Mesodermal cell (in vitro differentiated cells): Measurements from ENCODE around the gene EFCAB9.

ENCODE experiments used
- H3K27ac ChIP-seq: 2 replicates; pipeline ENCODE4 v1.7.0; 2013; ENCODE audit warnings: mild to moderate bottlenecking, low read depth, low read length, moderate library complexity; ENCODE audit not compliant: severe bottlenecking
- H3K36me3 ChIP-seq: 2 replicates; pipeline ENCODE4 v1.7.1; 2013; ENCODE audit warnings: mild to moderate bottlenecking, low read length, moderate library complexity; ENCODE audit not compliant: control insufficient read depth, insufficient read depth
- H3K4me1 ChIP-seq: one replicate; pipeline ENCODE4 v1.7.1; 2013; ENCODE audit warnings: mild to moderate bottlenecking, low read length; ENCODE audit not compliant: insufficient read depth, control insufficient read depth, poor library complexity, severe bottlenecking
- H3K4me3 ChIP-seq: 2 replicates; pipeline ENCODE4 v1.7.0; 2013; ENCODE audit warnings: low read length, control low read depth, mild to moderate bottlenecking; ENCODE audit not compliant: insufficient read depth, poor library complexity, severe bottlenecking; ENCODE audit errors: extremely low read depth
- H3K9me3 ChIP-seq: 2 replicates; pipeline ENCODE4 v1.7.1; 2013; ENCODE audit warnings: mild to moderate bottlenecking, low read length, moderate library complexity; ENCODE audit not compliant: control insufficient read depth
- WGBS, 2 experiments: methylation state at CpG; one replicate each; pipeline ENCODE4 v1.1.5; 2013; ENCODE audit warnings: missing lambda C conversion rate in 2 of 2; ENCODE audit not compliant: insufficient coverage in 2 of 2; 5-methylcytosine and 5-hydroxymethylcytosine counted together

EFCAB9 gene

GRCh38 chr5:172164769-172165212 lies 29.2 kb upstream of the EFCAB9 start:
- H3K36me3 ChIP-seq = peaks cover 8% of the 10 kb centered on the region
- 91 to 93% methylated on average over 8 to 13 of the region's 13 CpGs for WGBS, 2 experiments
- peaks cover 27% of the 10 kb centered on the region for H3K4me1 ChIP-seq
- no peak overlapping the region for H3K4me3 ChIP-seq
- H3K27ac ChIP-seq = peak overlapping the region; percentile 23
- H3K9me3 ChIP-seq = no peaks in the 10 kb centered on the region

GRCh38 chr5:172165465-172165864 lies 28.5 kb upstream of the EFCAB9 start:
- H3K4me1 ChIP-seq = peaks cover 27% of the 10 kb centered on the region
- 64 to 72% methylated on average over 4 of the region's 7 CpGs for whole genome bisulfite sequencing, 2 experiments
- no peak overlapping the region for H3K4me3 ChIP-seq
- H3K9me3 ChIP-seq = no peaks in the 10 kb centered on the region
- peak overlapping the region; percentile 23 for H3K27ac ChIP-seq
- peaks cover 8% of the 10 kb centered on the region for H3K36me3 ChIP-seq

- peaks cover 15% of the 10 kb centered on the region for H3K36me3 ChIP-seq
- H3K27ac ChIP-seq = no peak overlapping the region
- H3K4me1 ChIP-seq = peaks cover 27% of the 10 kb centered on the region
- no peaks in the 10 kb centered on the region for H3K9me3 ChIP-seq
- WGBS, 2 experiments = 91 to 97% methylated on average over 11 of the region's 16 CpGs
- no peak overlapping the region for H3K4me3 ChIP-seq
Measured at GRCh38 chr5:172166030-172166826, 27.7 kb upstream of the EFCAB9 start.

- Histone ChIP-seq H3K4me3 (no peak overlapping the region), H3K9me3 (no peaks in the 10 kb centered on the region), H3K4me1 (peaks cover 21% of the 10 kb centered on the region), H3K36me3 (peaks cover 17% of the 10 kb centered on the region), H3K27ac (peak overlapping the region; percentile 45)
- 87 to 94% methylated on average over 7 of the region's 7 CpGs for WGBS, 2 experiments
Measured at GRCh38 chr5:172167895-172168294, 26.1 kb upstream of the EFCAB9 start.

GRCh38 chr5:172168311-172168710 lies 25.7 kb upstream of the EFCAB9 start:
- 79 to 88% methylated on average over 8 of the region's 8 CpGs for WGBS, 2 experiments
- Histone ChIP-seq H3K36me3 (peaks cover 17% of the 10 kb centered on the region), H3K9me3 (no peaks in the 10 kb centered on the region), H3K27ac (peak overlapping the region; percentile 45), H3K4me1 (peaks cover 24% of the 10 kb centered on the region), H3K4me3 (no peak overlapping the region)

- Histone ChIP-seq H3K36me3 (peaks cover 24% of the 10 kb centered on the region), H3K4me1 (peaks cover 25% of the 10 kb centered on the region), H3K27ac (no peak overlapping the region), H3K4me3 (no peak overlapping the region), H3K9me3 (no peaks in the 10 kb centered on the region)
- 78 to 80% methylated on average over 2 of the region's 2 CpGs for WGBS, 2 experiments
Measured at GRCh38 chr5:172169216-172169615, 24.8 kb upstream of the EFCAB9 start.

GRCh38 chr5:172170251-172170701 lies 23.7 kb upstream of the EFCAB9 start:
- peaks cover 24% of the 10 kb centered on the region for H3K36me3 ChIP-seq
- H3K9me3 ChIP-seq = no peaks in the 10 kb centered on the region
- no peak overlapping the region for H3K27ac ChIP-seq
- no peak overlapping the region for H3K4me3 ChIP-seq
- WGBS, 2 experiments = 91% methylated on average over 8 of the region's 9 CpGs
- H3K4me1 ChIP-seq = peaks cover 19% of the 10 kb centered on the region

GRCh38 chr5:172171118-172171517 lies 22.9 kb upstream of the EFCAB9 start:
- Histone ChIP-seq H3K9me3 (no peaks in the 10 kb centered on the region), H3K4me1 (peaks cover 22% of the 10 kb centered on the region), H3K27ac (no peak overlapping the region), H3K36me3 (peaks cover 21% of the 10 kb centered on the region), H3K4me3 (no peak overlapping the region)
- WGBS, 2 experiments = 86% methylated on average over 3 to 7 of the region's 8 CpGs

- H3K9me3 ChIP-seq = no peaks in the 10 kb centered on the region
- peaks cover 24% of the 10 kb centered on the region for H3K4me1 ChIP-seq
- 75 to 85% methylated on average over 9 to 11 of the region's 12 CpGs for WGBS, 2 experiments
- peaks cover 16% of the 10 kb centered on the region for H3K36me3 ChIP-seq
- H3K27ac ChIP-seq = peak overlapping the region; percentile 10
- no peak overlapping the region for H3K4me3 ChIP-seq
Measured at GRCh38 chr5:172172912-172173563, 20.9 kb upstream of the EFCAB9 start.

- 90 to 94% methylated on average over 4 to 9 of the region's 12 CpGs for WGBS, 2 experiments
- H3K4me3 ChIP-seq = no peak overlapping the region
- peaks cover 22% of the 10 kb centered on the region for H3K4me1 ChIP-seq
- no peaks in the 10 kb centered on the region for H3K9me3 ChIP-seq
- H3K36me3 ChIP-seq = peaks cover 16% of the 10 kb centered on the region
- H3K27ac ChIP-seq = peak overlapping the region; percentile 10
Measured at GRCh38 chr5:172173564-172174153, 20.3 kb upstream of the EFCAB9 start.
